ENCODE data around the gene BMP7. TPM values are rescaled to one million over a fixed set of nuclear protein-coding genes. Genes with fewer than 3 reads are reported as not detected.

The BMP7 gene
- total and polyA plus RNA-seq, 2 of the 8 experiments (the other 6 are each of a cell fraction or from before 2014, with no cell fraction given), result 9.2 to 14.7 TPM

- TF ChIP-seq RAD21 (IDR thresholded peaks at IDR 0.05 in 1 of 2, conservative IDR thresholded peaks at IDR 0.05 in 1 of 2; ENCODE audit: low read depth in 2 of 2, low read length in 2 of 2), result no peak
- no peak for TF ChIP-seq BACH1 (IDR thresholded peaks at IDR 0.05; ENCODE audit: low read length)
- TF ChIP-seq SAP30 (IDR thresholded peaks at IDR 0.05; ENCODE audit: insufficient read depth, insufficient replicate concordance, low read length), result no peak
- TF ChIP-seq SP2 (IDR thresholded peaks at IDR 0.05; ENCODE audit: low read length), result no peak
- TF ChIP-seq, protein P1, sequence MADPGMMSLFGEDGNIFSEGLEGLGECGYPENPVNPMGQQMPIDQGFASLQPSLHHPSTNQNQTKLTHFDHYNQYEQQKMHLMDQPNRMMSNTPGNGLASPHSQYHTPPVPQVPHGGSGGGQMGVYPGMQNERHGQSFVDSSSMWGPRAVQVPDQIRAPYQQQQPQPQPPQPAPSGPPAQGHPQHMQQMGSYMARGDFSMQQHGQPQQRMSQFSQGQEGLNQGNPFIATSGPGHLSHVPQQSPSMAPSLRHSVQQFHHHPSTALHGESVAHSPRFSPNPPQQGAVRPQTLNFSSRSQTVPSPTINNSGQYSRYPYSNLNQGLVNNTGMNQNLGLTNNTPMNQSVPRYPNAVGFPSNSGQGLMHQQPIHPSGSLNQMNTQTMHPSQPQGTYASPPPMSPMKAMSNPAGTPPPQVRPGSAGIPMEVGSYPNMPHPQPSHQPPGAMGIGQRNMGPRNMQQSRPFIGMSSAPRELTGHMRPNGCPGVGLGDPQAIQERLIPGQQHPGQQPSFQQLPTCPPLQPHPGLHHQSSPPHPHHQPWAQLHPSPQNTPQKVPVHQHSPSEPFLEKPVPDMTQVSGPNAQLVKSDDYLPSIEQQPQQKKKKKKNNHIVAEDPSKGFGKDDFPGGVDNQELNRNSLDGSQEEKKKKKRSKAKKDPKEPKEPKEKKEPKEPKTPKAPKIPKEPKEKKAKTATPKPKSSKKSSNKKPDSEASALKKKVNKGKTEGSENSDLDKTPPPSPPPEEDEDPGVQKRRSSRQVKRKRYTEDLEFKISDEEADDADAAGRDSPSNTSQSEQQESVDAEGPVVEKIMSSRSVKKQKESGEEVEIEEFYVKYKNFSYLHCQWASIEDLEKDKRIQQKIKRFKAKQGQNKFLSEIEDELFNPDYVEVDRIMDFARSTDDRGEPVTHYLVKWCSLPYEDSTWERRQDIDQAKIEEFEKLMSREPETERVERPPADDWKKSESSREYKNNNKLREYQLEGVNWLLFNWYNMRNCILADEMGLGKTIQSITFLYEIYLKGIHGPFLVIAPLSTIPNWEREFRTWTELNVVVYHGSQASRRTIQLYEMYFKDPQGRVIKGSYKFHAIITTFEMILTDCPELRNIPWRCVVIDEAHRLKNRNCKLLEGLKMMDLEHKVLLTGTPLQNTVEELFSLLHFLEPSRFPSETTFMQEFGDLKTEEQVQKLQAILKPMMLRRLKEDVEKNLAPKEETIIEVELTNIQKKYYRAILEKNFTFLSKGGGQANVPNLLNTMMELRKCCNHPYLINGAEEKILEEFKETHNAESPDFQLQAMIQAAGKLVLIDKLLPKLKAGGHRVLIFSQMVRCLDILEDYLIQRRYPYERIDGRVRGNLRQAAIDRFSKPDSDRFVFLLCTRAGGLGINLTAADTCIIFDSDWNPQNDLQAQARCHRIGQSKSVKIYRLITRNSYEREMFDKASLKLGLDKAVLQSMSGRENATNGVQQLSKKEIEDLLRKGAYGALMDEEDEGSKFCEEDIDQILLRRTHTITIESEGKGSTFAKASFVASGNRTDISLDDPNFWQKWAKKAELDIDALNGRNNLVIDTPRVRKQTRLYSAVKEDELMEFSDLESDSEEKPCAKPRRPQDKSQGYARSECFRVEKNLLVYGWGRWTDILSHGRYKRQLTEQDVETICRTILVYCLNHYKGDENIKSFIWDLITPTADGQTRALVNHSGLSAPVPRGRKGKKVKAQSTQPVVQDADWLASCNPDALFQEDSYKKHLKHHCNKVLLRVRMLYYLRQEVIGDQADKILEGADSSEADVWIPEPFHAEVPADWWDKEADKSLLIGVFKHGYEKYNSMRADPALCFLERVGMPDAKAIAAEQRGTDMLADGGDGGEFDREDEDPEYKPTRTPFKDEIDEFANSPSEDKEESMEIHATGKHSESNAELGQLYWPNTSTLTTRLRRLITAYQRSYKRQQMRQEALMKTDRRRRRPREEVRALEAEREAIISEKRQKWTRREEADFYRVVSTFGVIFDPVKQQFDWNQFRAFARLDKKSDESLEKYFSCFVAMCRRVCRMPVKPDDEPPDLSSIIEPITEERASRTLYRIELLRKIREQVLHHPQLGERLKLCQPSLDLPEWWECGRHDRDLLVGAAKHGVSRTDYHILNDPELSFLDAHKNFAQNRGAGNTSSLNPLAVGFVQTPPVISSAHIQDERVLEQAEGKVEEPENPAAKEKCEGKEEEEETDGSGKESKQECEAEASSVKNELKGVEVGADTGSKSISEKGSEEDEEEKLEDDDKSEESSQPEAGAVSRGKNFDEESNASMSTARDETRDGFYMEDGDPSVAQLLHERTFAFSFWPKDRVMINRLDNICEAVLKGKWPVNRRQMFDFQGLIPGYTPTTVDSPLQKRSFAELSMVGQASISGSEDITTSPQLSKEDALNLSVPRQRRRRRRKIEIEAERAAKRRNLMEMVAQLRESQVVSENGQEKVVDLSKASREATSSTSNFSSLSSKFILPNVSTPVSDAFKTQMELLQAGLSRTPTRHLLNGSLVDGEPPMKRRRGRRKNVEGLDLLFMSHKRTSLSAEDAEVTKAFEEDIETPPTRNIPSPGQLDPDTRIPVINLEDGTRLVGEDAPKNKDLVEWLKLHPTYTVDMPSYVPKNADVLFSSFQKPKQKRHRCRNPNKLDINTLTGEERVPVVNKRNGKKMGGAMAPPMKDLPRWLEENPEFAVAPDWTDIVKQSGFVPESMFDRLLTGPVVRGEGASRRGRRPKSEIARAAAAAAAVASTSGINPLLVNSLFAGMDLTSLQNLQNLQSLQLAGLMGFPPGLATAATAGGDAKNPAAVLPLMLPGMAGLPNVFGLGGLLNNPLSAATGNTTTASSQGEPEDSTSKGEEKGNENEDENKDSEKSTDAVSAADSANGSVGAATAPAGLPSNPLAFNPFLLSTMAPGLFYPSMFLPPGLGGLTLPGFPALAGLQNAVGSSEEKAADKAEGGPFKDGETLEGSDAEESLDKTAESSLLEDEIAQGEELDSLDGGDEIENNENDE (IDR thresholded peaks at IDR 0.05; ENCODE audit: insufficient replicate concordance, low read length), result no peak
Observed at GRCh38 chr20:57275334-57275733, 8.9 kb upstream of the BMP7 start (continued).

Measured in H1 (cell line).